Upper lobe of right lung (tissue), 1 donor: Measurements from ENCODE around the gene GGNBP2. TPM values are rescaled to one million over a fixed set of nuclear protein-coding genes. Genes with fewer than 3 reads are reported as not detected.

Source experiments
- ATAC-seq: fragments of 200-7000 bp; cut with Tn5 transposase; one replicate; pipeline ENCODE4 v1.9.1; 2020; ENCODE audit warnings: mild to moderate bottlenecking, moderate library complexity
- DNase-seq: peaks from one replicate; pipeline ENCODE4 v3.0.0-alpha.2; 2020
- H3K27ac ChIP-seq: fragments of 200-600 bp; one replicate; pipeline ENCODE4 v1.8.0; 2022
- H3K27me3 ChIP-seq: fragments of 200-600 bp; one replicate; pipeline ENCODE4 v1.8.0; 2022; ENCODE audit warnings: mild to moderate bottlenecking
- H3K36me3 ChIP-seq: fragments of 200-600 bp; one replicate; pipeline ENCODE4 v1.8.0; 2022
- H3K4me1 ChIP-seq: fragments of 200-600 bp; one replicate; pipeline ENCODE4 v1.8.0; 2022
- H3K4me3 ChIP-seq: fragments of 200-600 bp; one replicate; pipeline ENCODE4 v1.8.0; 2022; ENCODE audit warnings: mild to moderate bottlenecking
- H3K9me3 ChIP-seq: fragments of 200-600 bp; one replicate; pipeline ENCODE4 v1.8.0; 2022
- intact Hi-C: fragments of 100-400 bp; cut with DNase I; formaldehyde crosslinking; loops from one replicate; pipeline ENCODE4 v1.11.0; 2022
- total RNA-seq: library from RNA; stranded (reverse); fragmentation: NEBNext Ultra II Directional; extraction: Animal tissue kit (Norgen Biotek cat#: 25700); gene quantifications from one replicate; pipeline ENCODE4 v1.2.1, GENCODE V29; 2021
- TF ChIP-seq, protein P1 (sequence below): fragments of 200-600 bp; IDR thresholded peaks from one replicate; pipeline ENCODE4 v1.8.0; 2022; ENCODE audit warnings: antibody characterized with exemption
- donor health status: DM: no; HTN: yes; CAD: no; lungs with severe emphysema.

The GGNBP2 gene
- total RNA-seq, 1 donor from 2014 or later = 81.7 TPM

DNA sequence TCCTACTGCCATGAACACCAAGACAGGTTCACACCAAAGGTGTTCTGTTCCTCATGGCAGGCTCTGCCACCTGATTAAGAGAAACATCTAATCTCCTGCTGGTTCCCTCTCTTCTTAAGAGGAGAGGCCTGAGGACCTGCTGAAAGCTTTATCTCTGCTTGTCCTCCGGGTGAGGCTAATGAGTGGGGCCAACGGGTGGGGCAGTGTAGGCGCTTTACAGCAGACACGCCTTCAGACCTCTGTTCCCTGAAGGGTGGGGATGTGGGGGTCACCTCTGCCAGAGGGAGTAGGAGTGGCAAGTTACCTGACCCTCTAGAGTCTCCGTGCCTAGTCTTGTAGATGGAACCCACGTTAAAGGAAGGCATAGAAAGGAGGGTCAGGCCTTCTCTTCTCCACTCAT, 52.5 kb downstream of the GGNBP2 start:
- no peaks in the 10 kb centered on the region for H3K27me3 ChIP-seq
- TF ChIP-seq, protein P1, sequence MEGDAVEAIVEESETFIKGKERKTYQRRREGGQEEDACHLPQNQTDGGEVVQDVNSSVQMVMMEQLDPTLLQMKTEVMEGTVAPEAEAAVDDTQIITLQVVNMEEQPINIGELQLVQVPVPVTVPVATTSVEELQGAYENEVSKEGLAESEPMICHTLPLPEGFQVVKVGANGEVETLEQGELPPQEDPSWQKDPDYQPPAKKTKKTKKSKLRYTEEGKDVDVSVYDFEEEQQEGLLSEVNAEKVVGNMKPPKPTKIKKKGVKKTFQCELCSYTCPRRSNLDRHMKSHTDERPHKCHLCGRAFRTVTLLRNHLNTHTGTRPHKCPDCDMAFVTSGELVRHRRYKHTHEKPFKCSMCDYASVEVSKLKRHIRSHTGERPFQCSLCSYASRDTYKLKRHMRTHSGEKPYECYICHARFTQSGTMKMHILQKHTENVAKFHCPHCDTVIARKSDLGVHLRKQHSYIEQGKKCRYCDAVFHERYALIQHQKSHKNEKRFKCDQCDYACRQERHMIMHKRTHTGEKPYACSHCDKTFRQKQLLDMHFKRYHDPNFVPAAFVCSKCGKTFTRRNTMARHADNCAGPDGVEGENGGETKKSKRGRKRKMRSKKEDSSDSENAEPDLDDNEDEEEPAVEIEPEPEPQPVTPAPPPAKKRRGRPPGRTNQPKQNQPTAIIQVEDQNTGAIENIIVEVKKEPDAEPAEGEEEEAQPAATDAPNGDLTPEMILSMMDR = no peak
- H3K4me1 ChIP-seq = peaks cover 13% of the 10 kb centered on the region
- no peak overlapping the region for H3K4me3 ChIP-seq
- intact Hi-C loops = no loop called here
- no peaks in the 10 kb centered on the region for H3K36me3 ChIP-seq
- no peak overlapping the region for H3K27ac ChIP-seq
- peak; percentile 25 for DNase-seq
- ATAC-seq = no peak
- H3K9me3 ChIP-seq = no peaks in the 10 kb centered on the region

DNA sequence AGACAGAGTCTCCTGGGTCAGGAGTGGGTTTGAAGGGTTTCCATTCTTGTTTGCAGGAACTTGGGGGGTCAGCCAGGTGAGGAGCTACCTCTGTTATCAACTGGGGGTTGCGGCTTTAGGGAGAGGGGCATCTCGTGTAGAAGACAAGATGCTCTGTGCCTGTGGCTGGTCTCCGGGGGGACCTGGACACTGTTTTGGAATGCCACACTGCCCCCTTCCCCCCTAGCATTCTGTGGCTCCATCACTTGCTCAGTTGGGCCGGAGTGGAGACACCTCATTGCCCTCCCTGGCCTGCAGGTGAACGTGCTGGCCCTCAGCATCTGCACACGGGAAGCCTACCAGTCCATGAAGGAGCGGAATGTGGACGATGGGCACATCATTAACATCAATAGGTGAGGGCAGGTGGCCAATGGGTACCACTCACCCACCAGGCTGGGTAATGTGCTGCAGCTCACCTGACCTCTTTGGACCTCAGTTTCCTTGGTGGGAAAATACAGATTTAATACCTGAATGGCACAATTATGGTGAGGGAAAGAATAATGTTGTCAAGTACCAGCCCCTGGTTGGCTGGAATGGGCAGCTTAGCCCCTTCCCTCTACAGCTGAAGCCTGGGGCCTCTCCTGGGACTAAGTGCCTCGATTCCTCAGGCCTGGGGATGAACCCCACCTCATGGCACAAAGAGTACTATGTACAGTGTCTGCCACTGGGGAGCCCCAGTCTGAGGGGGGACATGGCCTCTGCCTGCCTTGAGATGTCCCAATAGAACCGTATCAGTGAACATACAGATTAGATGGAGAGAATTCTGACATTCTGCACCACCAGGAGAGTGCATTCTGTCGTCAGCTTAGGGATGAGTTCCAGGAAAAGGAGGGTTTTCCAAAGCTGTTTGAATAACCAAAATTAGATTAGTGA, 53.4 kb downstream of the GGNBP2 start:
- TF ChIP-seq, protein P1 = no peak
- H3K4me3 ChIP-seq = no peak overlapping the region
- ATAC-seq (no peak), DNase-seq (peak; percentile 13)
- intact Hi-C loops = no loop called here
- no peak overlapping the region for H3K27ac ChIP-seq
- peaks cover 13% of the 10 kb centered on the region for H3K4me1 ChIP-seq
- H3K36me3 ChIP-seq = no peaks in the 10 kb centered on the region
- H3K9me3 ChIP-seq = no peaks in the 10 kb centered on the region
- no peaks in the 10 kb centered on the region for H3K27me3 ChIP-seq

DNA sequence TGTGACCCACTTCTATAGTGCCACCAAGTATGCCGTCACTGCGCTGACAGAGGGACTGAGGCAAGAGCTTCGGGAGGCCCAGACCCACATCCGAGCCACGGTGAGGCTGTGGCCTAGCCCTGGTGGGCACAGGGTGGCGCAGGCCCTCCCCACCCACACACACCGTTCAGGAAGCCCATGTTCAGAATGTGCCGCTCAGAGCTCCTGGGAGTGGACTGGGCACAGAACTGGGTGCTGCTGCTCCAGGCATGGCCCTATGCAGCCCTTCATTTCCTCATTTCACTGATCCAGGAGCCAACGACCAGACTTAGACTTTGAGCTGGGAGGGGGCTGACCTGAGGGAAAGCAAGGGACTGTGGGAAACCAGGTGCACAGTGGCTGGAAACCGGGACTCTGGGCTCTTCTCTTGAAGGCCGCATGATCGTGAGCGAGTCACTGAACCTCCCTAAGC, 54.3 kb downstream of the GGNBP2 start:
- ATAC-seq (no peak), DNase-seq (peak; percentile 57)
- no peak overlapping the region for H3K4me3 ChIP-seq
- H3K27me3 ChIP-seq = no peaks in the 10 kb centered on the region
- no peaks in the 10 kb centered on the region for H3K36me3 ChIP-seq
- H3K4me1 ChIP-seq = peaks cover 13% of the 10 kb centered on the region
- TF ChIP-seq, protein P1 = no peak
- intact Hi-C loops = no loop called here
- no peak overlapping the region for H3K27ac ChIP-seq
- H3K9me3 ChIP-seq = no peaks in the 10 kb centered on the region

DNA sequence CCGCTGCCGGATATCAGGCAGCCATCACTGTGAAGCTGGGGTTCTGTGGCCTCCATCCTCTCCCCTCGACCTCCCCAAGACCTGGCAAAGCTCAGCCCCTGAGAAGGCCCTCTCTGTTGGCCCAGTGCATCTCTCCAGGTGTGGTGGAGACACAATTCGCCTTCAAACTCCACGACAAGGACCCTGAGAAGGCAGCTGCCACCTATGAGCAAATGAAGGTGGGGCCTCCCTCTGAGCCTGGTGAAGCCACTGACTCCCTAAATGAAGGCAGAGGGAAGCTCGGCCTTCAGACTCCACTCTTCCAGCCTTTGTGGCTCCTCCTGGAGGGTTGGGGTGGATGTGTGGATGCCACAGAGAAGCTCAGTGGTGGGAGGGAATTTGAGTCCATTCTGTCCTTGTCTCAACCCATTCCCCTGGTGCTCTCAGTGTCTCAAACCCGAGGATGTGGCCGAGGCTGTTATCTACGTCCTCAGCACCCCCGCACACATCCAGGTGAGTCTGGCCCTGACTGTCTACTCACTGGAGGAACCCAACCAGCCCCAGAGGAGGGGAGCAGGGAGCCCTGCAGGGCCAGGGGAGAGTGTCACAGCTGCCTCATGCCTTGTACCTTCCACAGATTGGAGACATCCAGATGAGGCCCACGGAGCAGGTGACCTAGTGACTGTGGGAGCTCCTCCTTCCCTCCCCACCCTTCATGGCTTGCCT, 55.0 kb downstream of the GGNBP2 start:
- no peak overlapping the region for H3K27ac ChIP-seq
- intact Hi-C loops = no loop called here
- no peak overlapping the region for H3K4me3 ChIP-seq
- no peak for ATAC-seq
- no peaks in the 10 kb centered on the region for H3K36me3 ChIP-seq
- no peaks in the 10 kb centered on the region for H3K9me3 ChIP-seq
- DNase-seq = peak; percentile 51
- H3K27me3 ChIP-seq = no peaks in the 10 kb centered on the region
- TF ChIP-seq, protein P1 = no peak
- peaks cover 13% of the 10 kb centered on the region for H3K4me1 ChIP-seq

DNA sequence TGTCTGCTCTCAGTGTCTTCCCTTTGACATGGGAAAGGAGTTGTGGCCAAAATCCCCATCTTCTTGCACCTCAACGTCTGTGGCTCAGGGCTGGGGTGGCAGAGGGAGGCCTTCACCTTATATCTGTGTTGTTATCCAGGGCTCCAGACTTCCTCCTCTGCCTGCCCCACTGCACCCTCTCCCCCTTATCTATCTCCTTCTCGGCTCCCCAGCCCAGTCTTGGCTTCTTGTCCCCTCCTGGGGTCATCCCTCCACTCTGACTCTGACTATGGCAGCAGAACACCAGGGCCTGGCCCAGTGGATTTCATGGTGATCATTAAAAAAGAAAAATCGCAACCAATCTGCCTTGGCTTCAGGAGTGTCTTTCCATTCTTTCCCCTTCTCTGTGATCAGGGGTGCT, 55.7 kb downstream of the GGNBP2 start:
- no peak for ATAC-seq
- Histone ChIP-seq H3K9me3 (no peaks in the 10 kb centered on the region), H3K27ac (peak overlapping the region; percentile 89), H3K27me3 (no peaks in the 10 kb centered on the region), H3K4me3 (peak overlapping the region; percentile 85), H3K4me1 (peaks cover 13% of the 10 kb centered on the region), H3K36me3 (no peaks in the 10 kb centered on the region)
- TF ChIP-seq, protein P1 = no peak
- DNase-seq = peak; percentile 54
- intact Hi-C loops = no loop called here
